NCI-H2171 (cell line): ENCODE results near the gene THUMPD1.
"Not testable (repeated sequence)": the region's sequence is repeated elsewhere in the genome, so short reads cannot be mapped to it uniquely, and the experiment has no call there.

ENCODE experiments used
- DNase-seq: peaks from one replicate; lab custom pipeline; 2025; lab: John Stamatoyannopoulos, UW

THUMPD1 gene

GRCh38 chr16:20747030-20747816 lies 5.6 kb upstream of the THUMPD1 start:
- no peak for DNase-seq

GRCh38 chr16:20746461-20746860 lies 4.8 kb upstream of the THUMPD1 start:
- DNase-seq = no peak

GRCh38 chr16:20744922-20745440 lies 3.4 kb upstream of the THUMPD1 start:
- DNase-seq = no peak

- no peak for DNase-seq
Observed at GRCh38 chr16:20743591-20743990, 2.0 kb upstream of the THUMPD1 start.

- peak; percentile 60 for DNase-seq
Observed at GRCh38 chr16:20740901-20741521, 607 bp downstream of the THUMPD1 start.

- no peak for DNase-seq
Observed at GRCh38 chr16:20740007-20740883, 1.4 kb downstream of the THUMPD1 start.

- DNase-seq = no peak
Observed at GRCh38 chr16:20735490-20735889, 6.1 kb downstream of the THUMPD1 start.

- DNase-seq = no peak
Observed at GRCh38 chr16:20734782-20735181, 6.8 kb downstream of the THUMPD1 start.

- DNase-seq = no peak
Observed at GRCh38 chr16:20734056-20734455, 7.6 kb downstream of the THUMPD1 start.

GRCh38 chr16:20729141-20729540 lies 12.5 kb downstream of the THUMPD1 start:
- no peak for DNase-seq

- DNase-seq = no peak
Observed at GRCh38 chr16:20727181-20727580, 14.4 kb downstream of the THUMPD1 start.

GRCh38 chr16:20726661-20727060 lies 15.0 kb downstream of the THUMPD1 start:
- DNase-seq = no peak

GRCh38 chr16:20720251-20720650 lies 21.4 kb downstream of the THUMPD1 start:
- DNase-seq = no peak

- DNase-seq = not testable (repeated sequence)
Observed at GRCh38 chr16:20717718-20718117, 23.9 kb downstream of the THUMPD1 start.

GRCh38 chr16:20711277-20711911 lies 30.2 kb downstream of the THUMPD1 start:
- no peak for DNase-seq

- not testable (repeated sequence) for DNase-seq
Observed at GRCh38 chr16:20708129-20708528, 33.5 kb downstream of the THUMPD1 start.

- DNase-seq = no peak
Observed at GRCh38 chr16:20707461-20707860, 34.2 kb downstream of the THUMPD1 start.

GRCh38 chr16:20705972-20706371 lies 35.6 kb downstream of the THUMPD1 start:
- not testable (repeated sequence) for DNase-seq

GRCh38 chr16:20704281-20704680 lies 37.3 kb downstream of the THUMPD1 start:
- DNase-seq = no peak

- DNase-seq = not testable (repeated sequence)
Observed at GRCh38 chr16:20701692-20702091, 39.9 kb downstream of the THUMPD1 start.

GRCh38 chr16:20696618-20697017 lies 45.0 kb downstream of the THUMPD1 start:
- DNase-seq = no peak

GRCh38 chr16:20695024-20695423 lies 46.6 kb downstream of the THUMPD1 start:
- no peak for DNase-seq
